NCI-H82 treated with DMSO at 0.1 percent for 48 hours (cell line): ENCODE measurements around the gene BMP2K.
"Not testable (repeated sequence)": the region's sequence is repeated elsewhere in the genome, so short reads cannot be mapped to it uniquely, and the experiment has no call there.

ENCODE experiments used
- DNase-seq: peaks from one replicate; lab custom pipeline; 2025; ENCODE audit not compliant: unreplicated experiment; lab: John Stamatoyannopoulos, UW

BMP2K gene

GRCh38 chr4:78846258-78846657 lies 70.1 kb downstream of the BMP2K start:
- no peak for DNase-seq

GRCh38 chr4:78862314-78862737 lies 86.2 kb downstream of the BMP2K start:
- DNase-seq = no peak

- no peak for DNase-seq
These were observed 87.2 kb downstream of the BMP2K start for GRCh38 chr4:78863254-78863869.

- DNase-seq = no peak
These were observed 87.8 kb downstream of the BMP2K start for GRCh38 chr4:78863991-78864390.

GRCh38 chr4:78864405-78865024 lies 88.4 kb downstream of the BMP2K start:
- peak; percentile 25 for DNase-seq

GRCh38 chr4:78865451-78865850 lies 89.3 kb downstream of the BMP2K start:
- no peak for DNase-seq

GRCh38 chr4:78868712-78869111 lies 92.6 kb downstream of the BMP2K start:
- DNase-seq = not testable (repeated sequence)

- DNase-seq = no peak
These were observed 93.9 kb downstream of the BMP2K start for GRCh38 chr4:78870056-78870455.

- DNase-seq = no peak
These were observed 100.6 kb downstream of the BMP2K start for GRCh38 chr4:78876568-78877320.

- DNase-seq = no peak
These were observed 101.9 kb downstream of the BMP2K start for GRCh38 chr4:78878031-78878430.

- no peak for DNase-seq
These were observed 104.8 kb downstream of the BMP2K start for GRCh38 chr4:78880874-78881492.

- DNase-seq = no peak
These were observed 109.4 kb downstream of the BMP2K start for GRCh38 chr4:78885598-78885997.

- DNase-seq = no peak
These were observed 113.8 kb downstream of the BMP2K start for GRCh38 chr4:78889955-78890354.

- DNase-seq = no peak
These were observed 123.2 kb downstream of the BMP2K start for GRCh38 chr4:78899302-78899701.

GRCh38 chr4:78901882-78902281 lies 125.7 kb downstream of the BMP2K start:
- DNase-seq = peak; percentile 55

GRCh38 chr4:78902298-78902697 lies 126.1 kb downstream of the BMP2K start:
- DNase-seq = peak; percentile 96

GRCh38 chr4:78904143-78904542 lies 128.0 kb downstream of the BMP2K start:
- DNase-seq = no peak

GRCh38 chr4:78907638-78908037 lies 131.5 kb downstream of the BMP2K start:
- no peak for DNase-seq

- not testable (repeated sequence) for DNase-seq
These were observed 132.8 kb downstream of the BMP2K start for GRCh38 chr4:78908974-78909373.

GRCh38 chr4:78910612-78911011 lies 134.5 kb downstream of the BMP2K start:
- no peak for DNase-seq

- no peak for DNase-seq
These were observed 146.1 kb downstream of the BMP2K start for GRCh38 chr4:78922207-78922606.
